Omental fat pad (tissue), 4 donors: ENCODE results near the gene PAPOLG. TPM values are rescaled to one million over a fixed set of nuclear protein-coding genes. Genes with fewer than 3 reads are reported as not detected.

Experiments used
- ATAC-seq: fragments of 150-250 bp; one replicate; pipeline ENCODE4 v1.9.1; 2016; ENCODE audit warnings: mild to moderate bottlenecking, moderate library complexity; ENCODE audit not compliant: low FRiP score
- DNase-seq: peaks from one replicate; pipeline ENCODE4 v3.0.0-alpha.2; 2019; ENCODE audit warnings: low spot score
- CTCF ChIP-seq, 3 donors: fragments of 450-650 bp; IDR thresholded peaks; one replicate each; pipeline ENCODE4 v1.5.1; 2016 to 2017; ENCODE audit warnings: antibody characterized with exemption in 3 of 3, mild to moderate bottlenecking in 3 of 3, moderate library complexity in 2 of 3
- total RNA-seq, 4 donors: library from RNA; depleted of rRNA; stranded (reverse); fragments of >200 nt; gene quantifications; one replicate each; pipeline ENCODE4 v1.1.0, GENCODE V29; 2016

PAPOLG gene
- total RNA-seq, 4 donors from 2014 or later: 12.3 to 19.2 (median 14.9) TPM

GRCh38 chr2:60771508-60771907 is 15.4 kb downstream of the PAPOLG start:
- ATAC-seq: no peak

GRCh38 chr2:60775048-60775639 is 19.1 kb downstream of the PAPOLG start:
- DNase-seq (no peak), ATAC-seq (no peak)
- TF ChIP-seq CTCF (IDR thresholded peaks at IDR 0.05): no peak

More at GRCh38 chr2:60771508-60771907, 15.4 kb downstream of the PAPOLG start:
- no peak for DNase-seq
- no peak for TF ChIP-seq CTCF (IDR thresholded peaks at IDR 0.05)

- DNase-seq: no peak
- no peak for ATAC-seq
- TF ChIP-seq CTCF (IDR thresholded peaks at IDR 0.05): no peak
Measured at GRCh38 chr2:60778352-60778751, 22.3 kb downstream of the PAPOLG start.

GRCh38 chr2:60779426-60779825 is 23.4 kb downstream of the PAPOLG start:
- TF ChIP-seq CTCF (IDR thresholded peaks at IDR 0.05): no peak
- ATAC-seq: no peak

GRCh38 chr2:60780721-60781120 is 24.7 kb downstream of the PAPOLG start:
- DNase-seq (no peak), ATAC-seq (no peak)
- TF ChIP-seq CTCF (IDR thresholded peaks at IDR 0.05): no peak

More at GRCh38 chr2:60779426-60779825, 23.4 kb downstream of the PAPOLG start:
- no peak for DNase-seq

GRCh38 chr2:60793169-60793568 is 37.1 kb downstream of the PAPOLG start:
- TF ChIP-seq CTCF (IDR thresholded peaks at IDR 0.05): no peak
- no peak for DNase-seq
- ATAC-seq: no peak

- DNase-seq: no peak
- no peak for TF ChIP-seq CTCF (IDR thresholded peaks at IDR 0.05)
- ATAC-seq: no peak
Measured at GRCh38 chr2:60794271-60794863, 38.3 kb downstream of the PAPOLG start.
